SU-DHL-6 (cell line): ENCODE data around the gene C11orf65.
"Not testable (repeated sequence)": the region's sequence is repeated elsewhere in the genome, so short reads cannot be mapped to it uniquely, and the experiment has no call there.

Source experiments
- H2AFZ ChIP-seq: fragments of 200-600 bp; sonication (generic); 2 replicates; pipeline ENCODE4 v1.6.1; 2014; ENCODE audit warnings: low read depth, mild to moderate bottlenecking, moderate library complexity, mixed read lengths, antibody characterized with exemption, low read length; ENCODE audit not compliant: severe bottlenecking
- H3F3A ChIP-seq: fragments of 200-600 bp; shearing (Covaris generic); 2 replicates; pipeline ENCODE4 v1.6.0; 2016; ENCODE audit warnings: antibody characterized with exemption, mild to moderate bottlenecking; ENCODE audit not compliant: insufficient read depth
- H3K27ac ChIP-seq: fragments of 200-600 bp; sonication (generic); 2 replicates; pipeline ENCODE4 v1.5.1; 2016; ENCODE audit warnings: low read depth, mild to moderate bottlenecking, low read length, moderate library complexity, mixed read lengths
- H3K27me3 ChIP-seq: fragments of 200-600 bp; sonication (generic), shearing (Covaris generic); 2 replicates; pipeline ENCODE4 v1.6.0; 2014; ENCODE audit warnings: mild to moderate bottlenecking, low read length
- H3K36me3 ChIP-seq: fragments of 200-600 bp; sonication (generic); 2 replicates; pipeline ENCODE4 v1.6.1; 2014; ENCODE audit warnings: mild to moderate bottlenecking, low read length, mixed read lengths
- H3K4me2 ChIP-seq: fragments of 300-600, 200-600 bp; shearing (Covaris generic), sonication (generic); 2 replicates; pipeline ENCODE4 v1.6.0; 2014; ENCODE audit warnings: low read length, low read depth, mild to moderate bottlenecking; ENCODE audit not compliant: poor library complexity, severe bottlenecking
- H3K4me3 ChIP-seq: fragments of 200-600 bp; sonication (generic); 2 replicates; pipeline ENCODE4 v1.5.1; 2014; ENCODE audit warnings: antibody characterized with exemption, low read length, mild to moderate bottlenecking, mixed read lengths; ENCODE audit not compliant: insufficient read depth, poor library complexity, severe bottlenecking
- H3K79me2 ChIP-seq: fragments of 200-600 bp; sonication (generic); 2 replicates; pipeline ENCODE4 v1.6.1; 2014; ENCODE audit warnings: mild to moderate bottlenecking, low read length, moderate library complexity; ENCODE audit not compliant: insufficient read depth
- H3K9ac ChIP-seq: fragments of 200-600 bp; sonication (generic); 2 replicates; pipeline ENCODE4 v1.7.0; 2014; ENCODE audit warnings: mild to moderate bottlenecking, low read length
- H3K9me2 ChIP-seq: fragments of 200-600 bp; sonication (generic); replicated peaks from 2 replicates; pipeline ENCODE4 v1.6.1; 2014; ENCODE audit warnings: low read length; ENCODE audit not compliant: insufficient read depth
- H3K9me3 ChIP-seq: fragments of 200-600 bp; sonication (generic); 2 replicates; pipeline ENCODE4 v1.6.1; 2014; ENCODE audit warnings: low read length, mixed read lengths; ENCODE audit not compliant: insufficient read depth
- H4K20me1 ChIP-seq: fragments of 200-600 bp; sonication (generic); 2 replicates; pipeline ENCODE4 v1.6.1; 2014; ENCODE audit warnings: low read depth, mild to moderate bottlenecking, antibody characterized with exemption, low read length, moderate library complexity, mixed read lengths
- EZH2phosphoT487 ChIP-seq: fragments of 200-600 bp; sonication (generic), shearing (Covaris generic); conservative IDR thresholded peaks from 2 replicates; pipeline ENCODE4 v1.6.1; 2018; ENCODE audit warnings: mild to moderate bottlenecking, antibody characterized with exemption, low read length, moderate library complexity, mixed read lengths
- TF ChIP-seq, protein P1 (sequence below): fragments of 200-600 bp; sonication (generic); IDR thresholded peaks from one replicate; pipeline ENCODE4 v1.5.1; 2017; ENCODE audit warnings: antibody characterized with exemption, mild to moderate bottlenecking, low read length, moderate library complexity; ENCODE audit not compliant: insufficient read depth, poor library complexity, severe bottlenecking

C11orf65 gene

DNA sequence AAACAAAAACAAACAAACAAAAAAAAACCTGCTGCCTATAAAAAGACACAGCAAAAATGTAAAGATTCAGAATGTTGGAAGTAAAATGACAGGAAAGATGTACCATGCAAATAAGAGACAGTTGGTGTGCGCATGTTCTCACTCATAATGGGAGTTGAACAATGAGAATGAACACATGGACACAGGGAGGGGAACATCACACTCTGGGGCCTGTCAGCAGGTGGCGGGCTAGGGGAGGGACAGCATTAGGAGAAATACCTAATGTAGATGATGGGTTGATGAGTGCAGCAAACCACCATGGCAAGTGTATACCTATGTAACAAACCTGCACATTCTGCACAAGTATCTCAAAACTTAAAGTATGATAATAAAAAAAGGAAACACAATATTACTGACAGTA is 49.8 kb downstream of the C11orf65 start:
- not testable (repeated sequence) for H3K36me3 ChIP-seq, H4K20me1 ChIP-seq, H3F3A ChIP-seq, H3K27me3 ChIP-seq, H2AFZ ChIP-seq, H3K9me2 ChIP-seq, H3K4me2 ChIP-seq, H3K9ac ChIP-seq, H3K79me2 ChIP-seq, H3K27ac ChIP-seq, H3K4me3 ChIP-seq, H3K9me3 ChIP-seq
- TF ChIP-seq, protein P1, sequence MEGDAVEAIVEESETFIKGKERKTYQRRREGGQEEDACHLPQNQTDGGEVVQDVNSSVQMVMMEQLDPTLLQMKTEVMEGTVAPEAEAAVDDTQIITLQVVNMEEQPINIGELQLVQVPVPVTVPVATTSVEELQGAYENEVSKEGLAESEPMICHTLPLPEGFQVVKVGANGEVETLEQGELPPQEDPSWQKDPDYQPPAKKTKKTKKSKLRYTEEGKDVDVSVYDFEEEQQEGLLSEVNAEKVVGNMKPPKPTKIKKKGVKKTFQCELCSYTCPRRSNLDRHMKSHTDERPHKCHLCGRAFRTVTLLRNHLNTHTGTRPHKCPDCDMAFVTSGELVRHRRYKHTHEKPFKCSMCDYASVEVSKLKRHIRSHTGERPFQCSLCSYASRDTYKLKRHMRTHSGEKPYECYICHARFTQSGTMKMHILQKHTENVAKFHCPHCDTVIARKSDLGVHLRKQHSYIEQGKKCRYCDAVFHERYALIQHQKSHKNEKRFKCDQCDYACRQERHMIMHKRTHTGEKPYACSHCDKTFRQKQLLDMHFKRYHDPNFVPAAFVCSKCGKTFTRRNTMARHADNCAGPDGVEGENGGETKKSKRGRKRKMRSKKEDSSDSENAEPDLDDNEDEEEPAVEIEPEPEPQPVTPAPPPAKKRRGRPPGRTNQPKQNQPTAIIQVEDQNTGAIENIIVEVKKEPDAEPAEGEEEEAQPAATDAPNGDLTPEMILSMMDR: peak; percentile 31

DNA sequence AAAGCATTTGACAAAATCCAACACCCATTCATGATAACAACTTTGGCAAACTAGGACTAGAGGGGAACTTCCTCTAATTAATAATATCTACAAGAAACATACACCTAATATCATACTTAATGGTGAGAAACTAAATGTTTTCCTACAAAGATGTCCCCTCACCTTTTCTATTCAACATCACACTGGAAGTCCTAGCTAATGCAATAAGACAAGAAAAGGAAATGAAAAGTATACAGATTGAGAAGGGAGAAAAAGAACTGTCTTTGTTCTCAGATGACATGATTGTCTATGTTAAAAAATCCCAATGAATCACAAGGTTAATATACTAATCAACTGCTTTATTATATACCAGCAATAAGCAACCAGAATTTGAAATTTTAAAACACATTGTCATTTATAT is 52.4 kb downstream of the C11orf65 start:
- Histone ChIP-seq H3K27ac (no peak overlapping the region), H3K9me2 (no peaks in the 10 kb centered on the region), H3K36me3 (no peaks in the 10 kb centered on the region), H2AFZ (no peak overlapping the region), H3F3A (no peaks in the 10 kb centered on the region), H3K27me3 (no peaks in the 10 kb centered on the region), H3K9me3 (no peaks in the 10 kb centered on the region), H3K4me2 (no peak overlapping the region), H3K4me3 (no peak overlapping the region), H3K9ac (no peak overlapping the region), H4K20me1 (no peaks in the 10 kb centered on the region), H3K79me2 (no peaks in the 10 kb centered on the region)
- TF ChIP-seq, protein P1: no peak
- TF ChIP-seq EZH2phosphoT487: no peak

DNA sequence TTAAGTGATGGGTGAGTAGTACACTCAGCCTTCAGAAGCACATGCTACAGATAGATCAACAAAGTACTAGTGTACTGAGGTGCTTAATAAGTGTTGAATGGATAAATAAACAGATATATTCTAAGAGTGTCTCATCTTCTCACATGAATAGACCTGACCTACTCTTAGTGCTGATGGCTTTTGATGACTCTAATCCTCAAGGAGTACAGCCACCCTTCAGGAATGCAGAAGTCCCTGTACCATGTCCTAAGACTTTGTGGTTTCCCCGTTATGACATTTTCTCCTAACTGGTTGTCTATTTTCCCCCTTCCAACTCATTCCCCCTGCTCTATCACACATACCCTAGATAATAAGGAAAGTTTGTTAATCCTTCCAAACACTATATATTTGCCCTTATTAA is 61.6 kb downstream of the C11orf65 start:
- Histone ChIP-seq H3K4me2 (no peak overlapping the region), H3K9me2 (no peaks in the 10 kb centered on the region), H3K9me3 (no peaks in the 10 kb centered on the region), H3K4me3 (no peak overlapping the region), H3K79me2 (no peaks in the 10 kb centered on the region), H3K27me3 (no peaks in the 10 kb centered on the region), H3K27ac (no peak overlapping the region), H4K20me1 (no peaks in the 10 kb centered on the region), H3K9ac (no peak overlapping the region), H3F3A (no peaks in the 10 kb centered on the region), H2AFZ (no peak overlapping the region), H3K36me3 (no peaks in the 10 kb centered on the region)
- TF ChIP-seq, protein P1: no peak
- no peak for TF ChIP-seq EZH2phosphoT487

DNA sequence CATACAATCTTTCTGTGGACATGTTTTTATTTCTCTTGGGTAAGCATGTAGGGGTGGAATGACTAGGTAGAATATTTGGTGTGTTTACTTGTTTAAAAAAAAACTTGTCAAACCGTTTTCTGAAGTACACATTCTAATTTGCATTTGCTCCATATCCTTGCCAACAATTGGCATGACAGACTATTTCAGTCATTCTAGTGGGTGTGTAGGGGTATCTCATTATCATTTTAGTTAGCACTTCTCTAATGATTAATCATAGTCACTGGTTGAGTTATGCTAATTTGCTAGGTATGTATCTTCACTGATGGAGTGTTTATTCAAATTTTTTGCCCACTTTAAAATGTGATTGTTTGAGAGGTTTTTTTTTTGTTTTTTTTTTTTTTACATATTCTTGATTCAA is 64.3 kb downstream of the C11orf65 start:
- TF ChIP-seq, protein P1: no peak
- TF ChIP-seq EZH2phosphoT487: no peak
- Histone ChIP-seq H3K4me2 (no peak overlapping the region), H3K9me2 (no peaks in the 10 kb centered on the region), H3K4me3 (no peak overlapping the region), H2AFZ (no peak overlapping the region), H3K9ac (no peak overlapping the region), H4K20me1 (no peaks in the 10 kb centered on the region), H3K9me3 (no peaks in the 10 kb centered on the region), H3K79me2 (no peaks in the 10 kb centered on the region), H3K27ac (no peak overlapping the region), H3K27me3 (no peaks in the 10 kb centered on the region), H3K36me3 (no peaks in the 10 kb centered on the region), H3F3A (no peaks in the 10 kb centered on the region)
